GM12874 (cell line): ENCODE results near the gene CADM2.

Source experiments
- CTCF ChIP-seq: IDR thresholded peaks from 2 replicates; pipeline ENCODE4 v1.5.1; 2011; ENCODE audit warnings: low read depth, mild to moderate bottlenecking, control low read depth, low read length, moderate library complexity; ENCODE audit not compliant: insufficient read depth

CADM2 gene

DNA sequence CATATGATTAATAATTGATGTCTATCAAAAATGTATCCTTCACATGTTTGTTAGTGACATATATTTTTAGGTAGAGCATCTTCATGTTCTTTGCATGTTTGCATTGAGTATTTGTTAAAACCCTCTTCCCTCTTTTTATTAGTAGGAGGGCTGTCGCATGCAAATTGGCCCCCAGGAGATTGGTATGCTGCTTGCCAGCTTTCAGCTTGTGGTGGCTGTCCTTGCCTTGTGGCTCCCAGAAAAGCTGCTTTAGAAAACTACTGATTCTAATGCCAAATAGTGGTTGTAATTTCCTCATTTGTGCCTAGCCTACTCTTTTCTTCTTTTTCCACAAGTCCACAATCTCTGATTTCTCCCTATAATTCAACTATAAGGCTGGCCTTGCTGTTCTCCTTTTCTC is 1145.4 kb downstream of the CADM2 start:
- no peak for TF ChIP-seq CTCF

DNA sequence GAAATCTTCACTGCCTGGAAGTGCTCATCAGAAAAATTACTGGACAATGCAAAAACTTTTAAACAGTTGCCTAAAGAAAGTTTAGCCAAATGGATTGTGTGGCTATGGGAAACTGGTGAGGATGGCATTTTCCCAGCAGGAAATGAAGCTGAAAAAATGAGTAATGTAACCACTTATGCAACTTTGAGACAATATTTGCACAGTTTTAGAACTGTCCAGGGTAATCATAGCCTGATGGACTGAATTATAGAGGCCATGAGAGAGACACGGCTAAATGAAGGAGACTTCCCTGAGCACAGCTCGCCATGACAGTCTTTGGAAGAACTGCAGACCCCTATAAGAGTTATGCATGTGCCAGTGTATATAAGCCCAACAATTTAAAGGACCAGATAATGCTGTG is 1150.6 kb downstream of the CADM2 start:
- TF ChIP-seq CTCF = no peak
